Measurements from ENCODE around the gene NCAPG.

The NCAPG gene

DNA sequence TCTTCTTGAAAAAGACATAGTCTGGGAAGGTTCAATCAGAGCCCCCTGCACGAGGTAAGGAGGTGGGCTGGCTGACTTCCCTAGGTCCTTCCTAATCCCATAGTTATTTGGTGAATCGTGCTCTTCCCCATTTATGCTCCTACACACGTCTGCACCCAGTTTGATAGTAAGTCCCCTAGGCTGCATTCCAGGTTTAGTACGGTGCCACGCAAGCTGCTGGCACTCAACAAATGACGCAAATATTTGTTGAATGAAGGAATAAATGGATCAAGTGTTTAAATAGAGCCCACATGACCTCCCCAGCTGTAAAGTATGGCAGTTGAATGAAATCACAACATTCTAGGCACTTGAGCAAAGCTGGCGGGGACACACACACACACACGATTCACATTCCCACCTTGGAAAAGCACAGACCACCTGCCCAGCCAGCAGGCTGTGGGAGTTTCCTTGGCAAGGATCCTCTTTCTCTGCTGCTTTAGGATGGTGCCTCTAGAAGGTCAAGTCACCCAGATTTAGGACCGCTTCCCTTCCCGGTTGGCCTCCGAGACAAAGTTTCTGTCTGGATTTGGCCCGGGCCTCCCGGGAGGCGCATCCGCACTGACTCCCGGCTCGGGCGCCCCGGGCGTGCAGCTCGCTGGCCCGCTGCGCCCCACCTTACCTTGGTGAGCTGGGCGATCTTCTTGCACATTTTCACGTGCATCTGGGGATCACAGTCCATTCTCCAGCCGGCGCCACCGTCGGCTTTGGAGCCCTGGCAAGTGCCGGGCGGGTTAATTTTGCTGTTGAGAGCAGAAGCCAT lies 30.1 kb upstream of the NCAPG start:
- TF ChIP-seq CTCF (conservative IDR thresholded peaks at IDR 0.05; ENCODE audit: low read length): no peak
- no peak for TF ChIP-seq EZH2phosphoT487 (IDR thresholded peaks at IDR 0.05; ENCODE audit: borderline replicate concordance)
- no peaks in the 10 kb centered on the region for H3K4me1 ChIP-seq (ENCODE audit: insufficient read depth, low read length, poor library complexity, severe bottlenecking)
- H3K4me3 ChIP-seq (ENCODE audit: low read length, poor library complexity, severe bottlenecking): no peak overlapping the region
- H3K9me2 ChIP-seq (replicated peaks; ENCODE audit: low read depth, low read length): no peaks in the 10 kb centered on the region
- no peaks in the 10 kb centered on the region for H3K36me3 ChIP-seq (ENCODE audit: insufficient read depth, low read length)
- H3K27me3 ChIP-seq (ENCODE audit: insufficient read depth, low read length, poor library complexity, severe bottlenecking): no peaks in the 10 kb centered on the region
- no peak overlapping the region for H2AFZ ChIP-seq (ENCODE audit: low read length)
- no peaks in the 10 kb centered on the region for H3K79me2 ChIP-seq (ENCODE audit: insufficient read depth, low read length)
- H4K20me1 ChIP-seq (ENCODE audit: insufficient read depth, low read length, poor library complexity, severe bottlenecking): no peaks in the 10 kb centered on the region
- no peaks in the 10 kb centered on the region for H3K9me3 ChIP-seq (ENCODE audit: insufficient read depth, low read depth, low read length)
- no peak overlapping the region for H3K9ac ChIP-seq (ENCODE audit: low read depth, low read length, poor library complexity, severe bottlenecking)
- H3F3A ChIP-seq (ENCODE audit: low read depth): no peaks in the 10 kb centered on the region
- no peak overlapping the region for H3K4me2 ChIP-seq (ENCODE audit: low read depth, low read length, poor library complexity, severe bottlenecking)

GRCh38 chr4:17781300-17782287 lies 29.2 kb upstream of the NCAPG start, which contains the start of gene FAM184B:
FAM184B (minus strand) TSS chr4:17781621; CDS start chr4:17781299, 322 bp downstream.
- Histone ChIP-seq H3F3A (ENCODE audit: low read depth) (no peaks in the 10 kb centered on the region), H3K79me2 (ENCODE audit: insufficient read depth, low read length) (no peaks in the 10 kb centered on the region), H3K27me3 (ENCODE audit: insufficient read depth, low read length, poor library complexity, severe bottlenecking) (no peaks in the 10 kb centered on the region), H3K9ac (ENCODE audit: low read depth, low read length, poor library complexity, severe bottlenecking) (no peak within 1 kb of the TSS), H4K20me1 (ENCODE audit: insufficient read depth, low read length, poor library complexity, severe bottlenecking) (no peaks in the 10 kb centered on the region), H3K4me2 (ENCODE audit: low read depth, low read length, poor library complexity, severe bottlenecking) (no peak within 1 kb of the TSS), H3K36me3 (ENCODE audit: insufficient read depth, low read length) (no peaks in the 10 kb centered on the region), H3K4me1 (ENCODE audit: insufficient read depth, low read length, poor library complexity, severe bottlenecking) (peaks cover 7% of the 10 kb centered on the region), H3K4me3 (ENCODE audit: low read length, poor library complexity, severe bottlenecking) (no peak within 1 kb of the TSS), H3K9me3 (ENCODE audit: insufficient read depth, low read depth, low read length) (no peaks in the 10 kb centered on the region), H3K9me2 (replicated peaks; ENCODE audit: low read depth, low read length) (no peaks in the 10 kb centered on the region), H2AFZ (ENCODE audit: low read length) (no peak within 1 kb of the TSS)
- TF ChIP-seq EZH2phosphoT487 (IDR thresholded peaks at IDR 0.05; ENCODE audit: borderline replicate concordance): no peak
- no peak for TF ChIP-seq CTCF (conservative IDR thresholded peaks at IDR 0.05; ENCODE audit: low read length)

DNA sequence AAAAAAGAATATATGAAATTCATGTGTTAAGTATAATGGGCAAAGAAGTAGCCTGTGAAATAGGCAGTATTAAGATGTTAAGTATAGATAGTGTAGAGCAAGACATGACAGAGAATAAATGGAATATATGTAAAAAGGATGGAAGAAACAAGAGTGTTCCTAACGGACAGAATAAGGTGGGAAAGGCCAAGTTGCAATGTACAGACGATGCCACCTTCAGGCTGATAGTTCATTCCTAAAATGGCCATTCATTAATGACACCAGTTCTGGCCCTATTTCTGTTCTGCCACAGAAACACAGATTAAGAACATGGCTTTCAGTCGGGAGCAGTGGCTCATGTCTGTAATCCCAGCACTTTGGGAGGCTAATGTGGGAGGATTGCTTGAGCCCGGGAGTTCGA lies 24.9 kb upstream of the NCAPG start:
- TF ChIP-seq EZH2phosphoT487 (IDR thresholded peaks at IDR 0.05; ENCODE audit: borderline replicate concordance): no peak
- TF ChIP-seq CTCF (conservative IDR thresholded peaks at IDR 0.05; ENCODE audit: low read length): peak; percentile 37
- Histone ChIP-seq H3K9ac (ENCODE audit: low read depth, low read length, poor library complexity, severe bottlenecking) (no peak overlapping the region), H3K36me3 (ENCODE audit: insufficient read depth, low read length) (no peaks in the 10 kb centered on the region), H3K4me2 (ENCODE audit: low read depth, low read length, poor library complexity, severe bottlenecking) (peak overlapping the region; percentile 64), H2AFZ (ENCODE audit: low read length) (no peak overlapping the region), H3K9me3 (ENCODE audit: insufficient read depth, low read depth, low read length) (no peaks in the 10 kb centered on the region), H4K20me1 (ENCODE audit: insufficient read depth, low read length, poor library complexity, severe bottlenecking) (no peaks in the 10 kb centered on the region), H3K27me3 (ENCODE audit: insufficient read depth, low read length, poor library complexity, severe bottlenecking) (no peaks in the 10 kb centered on the region), H3K79me2 (ENCODE audit: insufficient read depth, low read length) (no peaks in the 10 kb centered on the region), H3K4me3 (ENCODE audit: low read length, poor library complexity, severe bottlenecking) (no peak overlapping the region), H3K4me1 (ENCODE audit: insufficient read depth, low read length, poor library complexity, severe bottlenecking) (peaks cover 17% of the 10 kb centered on the region), H3K9me2 (replicated peaks; ENCODE audit: low read depth, low read length) (no peaks in the 10 kb centered on the region), H3F3A (ENCODE audit: low read depth) (no peaks in the 10 kb centered on the region)

All from Loucy (cell line).